Activated T-helper 1 cell treated with anti-CD3 and anti-CD28 coated beads, Interleukin-12 subunit alpha, Interleukin-12 subunit beta, Interleukin-2, Interleukin-4 antibody, amounts not matched to agents 30 ng/mL and 10 ng/mL and 1 ng/mL, durations not matched to agents 14 hours and 24 hours and 36 hours (primary cell): Measurements from ENCODE around the gene ARHGEF12. TPM values are rescaled to one million over a fixed set of nuclear protein-coding genes. Genes with fewer than 3 reads are reported as not detected.

Experiments
- DNase-seq: peaks from one replicate; pipeline ENCODE4 v3.0.0; 2021; ENCODE audit warnings: low spot score
- H3K27ac Mint-ChIP-seq: one replicate; pipeline ENCODE4 v1.8.0; 2021; ENCODE audit warnings: mild to moderate bottlenecking, mixed read lengths
- H3K27me3 Mint-ChIP-seq: one replicate; pipeline ENCODE4 v1.8.0; 2022; ENCODE audit warnings: mild to moderate bottlenecking, moderate library complexity, mixed read lengths; ENCODE audit not compliant: insufficient read depth
- H3K36me3 Mint-ChIP-seq: one replicate; pipeline ENCODE4 v1.8.0; 2021; ENCODE audit warnings: low read depth, mixed read lengths
- H3K4me1 Mint-ChIP-seq: one replicate; pipeline ENCODE4 v1.8.0; 2021; ENCODE audit warnings: low read depth, mixed read lengths
- H3K4me3 Mint-ChIP-seq: one replicate; pipeline ENCODE4 v1.8.0; 2021; ENCODE audit warnings: mild to moderate bottlenecking, moderate library complexity, mixed read lengths
- H3K9me3 Mint-ChIP-seq: one replicate; pipeline ENCODE4 v1.8.0; 2021; ENCODE audit warnings: mixed read lengths
- intact Hi-C: fragments of 100-400 bp; cut with micrococcal nuclease; formaldehyde crosslinking; loops from one replicate; pipeline ENCODE4 v1.15.1; 2024
- total RNA-seq: library from RNA; stranded (reverse); gene quantifications from 2 replicates; pipeline ENCODE4 v1.2.3, GENCODE V29; 2022

ARHGEF12 gene
- total RNA-seq, 1 donor from 2014 or later = 26.0 TPM

GRCh38 chr11:120401506-120401905, 65.3 kb downstream of the ARHGEF12 start:
- Mint-ChIP-seq H3K4me1 (no peaks in the 10 kb centered on the region), H3K27ac (no peak overlapping the region)
- no peak for DNase-seq

GRCh38 chr11:120403966-120404365, 67.8 kb downstream of the ARHGEF12 start:
- Mint-ChIP-seq H3K27ac (no peak overlapping the region), H3K4me1 (no peaks in the 10 kb centered on the region), H3K36me3 (no peaks in the 10 kb centered on the region), H3K4me3 (no peak overlapping the region), H3K9me3 (no peaks in the 10 kb centered on the region), H3K27me3 (peaks cover 29% of the 10 kb centered on the region)
- intact Hi-C loops = no loop called here
- no peak for DNase-seq

More at GRCh38 chr11:120401506-120401905, 65.3 kb downstream of the ARHGEF12 start:
- no peaks in the 10 kb centered on the region for H3K36me3 Mint-ChIP-seq
- intact Hi-C loops = no loop called here
- H3K9me3 Mint-ChIP-seq = no peaks in the 10 kb centered on the region
- peaks cover 27% of the 10 kb centered on the region for H3K27me3 Mint-ChIP-seq
- H3K4me3 Mint-ChIP-seq = no peak overlapping the region

GRCh38 chr11:120404495-120404894, 68.3 kb downstream of the ARHGEF12 start:
- peaks cover 25% of the 10 kb centered on the region for H3K27me3 Mint-ChIP-seq
- H3K27ac Mint-ChIP-seq = no peak overlapping the region
- no peak overlapping the region for H3K4me3 Mint-ChIP-seq
- no peaks in the 10 kb centered on the region for H3K36me3 Mint-ChIP-seq
- DNase-seq = no peak
- intact Hi-C loops = no loop called here
- no peaks in the 10 kb centered on the region for H3K9me3 Mint-ChIP-seq
- no peaks in the 10 kb centered on the region for H3K4me1 Mint-ChIP-seq

- intact Hi-C loops = no loop called here
- H3K36me3 Mint-ChIP-seq = no peaks in the 10 kb centered on the region
- DNase-seq = no peak
- no peak overlapping the region for H3K27ac Mint-ChIP-seq
- H3K4me1 Mint-ChIP-seq = no peaks in the 10 kb centered on the region
- H3K4me3 Mint-ChIP-seq = no peak overlapping the region
- peaks cover 8% of the 10 kb centered on the region for H3K27me3 Mint-ChIP-seq
- H3K9me3 Mint-ChIP-seq = no peaks in the 10 kb centered on the region
These were observed 73.4 kb downstream of the ARHGEF12 start for GRCh38 chr11:120409655-120410054.

- intact Hi-C loops = no loop called here
- H3K27me3 Mint-ChIP-seq = peaks cover 4% of the 10 kb centered on the region
- H3K4me1 Mint-ChIP-seq = no peaks in the 10 kb centered on the region
- no peak overlapping the region for H3K27ac Mint-ChIP-seq
- no peaks in the 10 kb centered on the region for H3K36me3 Mint-ChIP-seq
- H3K4me3 Mint-ChIP-seq = no peak overlapping the region
- DNase-seq = no peak
- no peaks in the 10 kb centered on the region for H3K9me3 Mint-ChIP-seq
These were observed 74.6 kb downstream of the ARHGEF12 start for GRCh38 chr11:120410622-120411380.

GRCh38 chr11:120413480-120413879, 77.3 kb downstream of the ARHGEF12 start:
- no peaks in the 10 kb centered on the region for H3K9me3 Mint-ChIP-seq
- H3K4me1 Mint-ChIP-seq = no peaks in the 10 kb centered on the region
- no peak overlapping the region for H3K4me3 Mint-ChIP-seq
- intact Hi-C loops = no loop called here
- H3K36me3 Mint-ChIP-seq = no peaks in the 10 kb centered on the region
- H3K27ac Mint-ChIP-seq = no peak overlapping the region
- no peak for DNase-seq
- H3K27me3 Mint-ChIP-seq = peaks cover 2% of the 10 kb centered on the region

- Mint-ChIP-seq H3K27me3 (no peaks in the 10 kb centered on the region), H3K27ac (no peak overlapping the region), H3K36me3 (no peaks in the 10 kb centered on the region), H3K4me1 (peaks cover 7% of the 10 kb centered on the region), H3K4me3 (no peak overlapping the region), H3K9me3 (no peaks in the 10 kb centered on the region)
- intact Hi-C loops = no loop called here
- DNase-seq = no peak
These were observed 84.4 kb downstream of the ARHGEF12 start for GRCh38 chr11:120420572-120420971.

GRCh38 chr11:120424185-120424969, 88.2 kb downstream of the ARHGEF12 start:
- H3K36me3 Mint-ChIP-seq = no peaks in the 10 kb centered on the region
- H3K4me3 Mint-ChIP-seq = no peak overlapping the region

GRCh38 chr11:120424970-120425332, 88.7 kb downstream of the ARHGEF12 start:
- Mint-ChIP-seq H3K27ac (no peak overlapping the region), H3K27me3 (no peaks in the 10 kb centered on the region), H3K4me3 (no peak overlapping the region), H3K9me3 (no peaks in the 10 kb centered on the region), H3K36me3 (no peaks in the 10 kb centered on the region), H3K4me1 (peaks cover 7% of the 10 kb centered on the region)
- DNase-seq = no peak
- intact Hi-C loops = no loop called here

More at GRCh38 chr11:120424185-120424969, 88.2 kb downstream of the ARHGEF12 start:
- Mint-ChIP-seq H3K4me1 (peaks cover 7% of the 10 kb centered on the region), H3K9me3 (no peaks in the 10 kb centered on the region), H3K27ac (no peak overlapping the region), H3K27me3 (no peaks in the 10 kb centered on the region)
- intact Hi-C loops = no loop called here
- no peak for DNase-seq

- no peak for DNase-seq
- intact Hi-C loops = no loop called here
- no peaks in the 10 kb centered on the region for H3K36me3 Mint-ChIP-seq
- H3K9me3 Mint-ChIP-seq = no peaks in the 10 kb centered on the region
- no peak overlapping the region for H3K4me3 Mint-ChIP-seq
- peaks cover 7% of the 10 kb centered on the region for H3K4me1 Mint-ChIP-seq
- H3K27ac Mint-ChIP-seq = no peak overlapping the region
- no peaks in the 10 kb centered on the region for H3K27me3 Mint-ChIP-seq
These were observed 89.3 kb downstream of the ARHGEF12 start for GRCh38 chr11:120425527-120425926.

GRCh38 chr11:120430146-120430545, 93.9 kb downstream of the ARHGEF12 start:
- intact Hi-C loops = no loop called here
- peaks cover 18% of the 10 kb centered on the region for H3K4me1 Mint-ChIP-seq
- peaks cover 6% of the 10 kb centered on the region for H3K36me3 Mint-ChIP-seq
- no peak overlapping the region for H3K4me3 Mint-ChIP-seq
- DNase-seq = no peak
- H3K27me3 Mint-ChIP-seq = no peaks in the 10 kb centered on the region
- no peaks in the 10 kb centered on the region for H3K9me3 Mint-ChIP-seq
- H3K27ac Mint-ChIP-seq = no peak overlapping the region

- DNase-seq = no peak
- H3K27ac Mint-ChIP-seq = peak overlapping the region; percentile 49
- H3K4me3 Mint-ChIP-seq = no peak overlapping the region
These were observed 95.4 kb downstream of the ARHGEF12 start for GRCh38 chr11:120431633-120432032.

More at GRCh38 chr11:120431633-120432032, 95.4 kb downstream of the ARHGEF12 start:
- H3K9me3 Mint-ChIP-seq = no peaks in the 10 kb centered on the region
- intact Hi-C loops = loop anchor here (2.0 kb wide), 1 partner anchor 95 kb away; the partner anchor contains the start of gene ARHGEF12
- peaks cover 18% of the 10 kb centered on the region for H3K4me1 Mint-ChIP-seq
- H3K36me3 Mint-ChIP-seq = peaks cover 6% of the 10 kb centered on the region
- no peaks in the 10 kb centered on the region for H3K27me3 Mint-ChIP-seq
